Coronary artery (tissue), 2 donors: ENCODE results near the gene KCNMA1.

Experiments used
- DNase-seq: peaks from one replicate; pipeline ENCODE4 v3.0.0-alpha.2; 2017; ENCODE audit warnings: low spot score
- H3K27ac ChIP-seq, 2 donors: fragments of 200-600 bp; sonication (generic); one replicate each; pipeline ENCODE4 v1.5.1; 2016 to 2019
- H3K4me3 ChIP-seq: fragments of 200-600 bp; sonication (generic); 2 replicates; pipeline ENCODE4 v1.5.1; 2016; ENCODE audit warnings: mild to moderate bottlenecking, moderate library complexity
- CTCF ChIP-seq: fragments of 200-600 bp; sonication (generic); IDR thresholded peaks from one replicate; pipeline ENCODE4 v1.5.1; 2019; ENCODE audit warnings: antibody characterized with exemption

KCNMA1 gene

GRCh38 chr10:77116904-77117303 is 520.7 kb downstream of the KCNMA1 start:
- DNase-seq: no peak
- H3K27ac ChIP-seq: no peak overlapping the region
- H3K4me3 ChIP-seq: no peak overlapping the region
- TF ChIP-seq CTCF: no peak

GRCh38 chr10:77114181-77114821 is 523.3 kb downstream of the KCNMA1 start:
- Histone ChIP-seq H3K4me3 (no peak overlapping the region), H3K27ac (no peak overlapping the region)
- no peak for TF ChIP-seq CTCF
- no peak for DNase-seq

- DNase-seq: no peak
- peak; percentile 72 for TF ChIP-seq CTCF
- peak overlapping the region; percentile 3 to 40 for H3K27ac ChIP-seq
These were observed 525.7 kb downstream of the KCNMA1 start for GRCh38 chr10:77111611-77112550.

GRCh38 chr10:77110757-77111156 is 526.9 kb downstream of the KCNMA1 start:
- peak overlapping the region in 1 of 2 donors; percentile 47 for H3K27ac ChIP-seq
- TF ChIP-seq CTCF: no peak
- DNase-seq: no peak
- no peak overlapping the region for H3K4me3 ChIP-seq

More at GRCh38 chr10:77111611-77112550, 525.7 kb downstream of the KCNMA1 start:
- H3K4me3 ChIP-seq: no peak overlapping the region

- TF ChIP-seq CTCF: no peak
- no peak overlapping the region for H3K4me3 ChIP-seq
- no peak for DNase-seq
- H3K27ac ChIP-seq: no peak overlapping the region
These were observed 528.1 kb downstream of the KCNMA1 start for GRCh38 chr10:77109351-77109994.

GRCh38 chr10:77106676-77107075 is 530.9 kb downstream of the KCNMA1 start:
- peak overlapping the region in 1 of 2 donors; percentile 13 for H3K27ac ChIP-seq
- DNase-seq: no peak
- no peak for TF ChIP-seq CTCF
- no peak overlapping the region for H3K4me3 ChIP-seq
